ENCODE data around the gene ARMC3.

The ARMC3 gene

GRCh38 chr10:23013581-23014335 is 85.9 kb downstream of the ARMC3 start:
- Histone ChIP-seq H3K4me3 (ENCODE audit: low read depth, low read length) (no peak overlapping the region), H3K27ac (no peak overlapping the region), H3K27me3 (replicated peaks) (peaks cover 2% of the 10 kb centered on the region), H3K36me3 (replicated peaks) (no peaks in the 10 kb centered on the region)
- DNase-seq, result no peak
- in situ Hi-C loops (cut with HindIII; ENCODE audit: low pct_ligation_motif_present, low sequenced_read_pairs), result no loop called here
- TF ChIP-seq, protein P1, sequence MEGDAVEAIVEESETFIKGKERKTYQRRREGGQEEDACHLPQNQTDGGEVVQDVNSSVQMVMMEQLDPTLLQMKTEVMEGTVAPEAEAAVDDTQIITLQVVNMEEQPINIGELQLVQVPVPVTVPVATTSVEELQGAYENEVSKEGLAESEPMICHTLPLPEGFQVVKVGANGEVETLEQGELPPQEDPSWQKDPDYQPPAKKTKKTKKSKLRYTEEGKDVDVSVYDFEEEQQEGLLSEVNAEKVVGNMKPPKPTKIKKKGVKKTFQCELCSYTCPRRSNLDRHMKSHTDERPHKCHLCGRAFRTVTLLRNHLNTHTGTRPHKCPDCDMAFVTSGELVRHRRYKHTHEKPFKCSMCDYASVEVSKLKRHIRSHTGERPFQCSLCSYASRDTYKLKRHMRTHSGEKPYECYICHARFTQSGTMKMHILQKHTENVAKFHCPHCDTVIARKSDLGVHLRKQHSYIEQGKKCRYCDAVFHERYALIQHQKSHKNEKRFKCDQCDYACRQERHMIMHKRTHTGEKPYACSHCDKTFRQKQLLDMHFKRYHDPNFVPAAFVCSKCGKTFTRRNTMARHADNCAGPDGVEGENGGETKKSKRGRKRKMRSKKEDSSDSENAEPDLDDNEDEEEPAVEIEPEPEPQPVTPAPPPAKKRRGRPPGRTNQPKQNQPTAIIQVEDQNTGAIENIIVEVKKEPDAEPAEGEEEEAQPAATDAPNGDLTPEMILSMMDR (IDR thresholded peaks at IDR 0.05; ENCODE audit: low read depth, low read length, missing control alignments), result no peak

DNA sequence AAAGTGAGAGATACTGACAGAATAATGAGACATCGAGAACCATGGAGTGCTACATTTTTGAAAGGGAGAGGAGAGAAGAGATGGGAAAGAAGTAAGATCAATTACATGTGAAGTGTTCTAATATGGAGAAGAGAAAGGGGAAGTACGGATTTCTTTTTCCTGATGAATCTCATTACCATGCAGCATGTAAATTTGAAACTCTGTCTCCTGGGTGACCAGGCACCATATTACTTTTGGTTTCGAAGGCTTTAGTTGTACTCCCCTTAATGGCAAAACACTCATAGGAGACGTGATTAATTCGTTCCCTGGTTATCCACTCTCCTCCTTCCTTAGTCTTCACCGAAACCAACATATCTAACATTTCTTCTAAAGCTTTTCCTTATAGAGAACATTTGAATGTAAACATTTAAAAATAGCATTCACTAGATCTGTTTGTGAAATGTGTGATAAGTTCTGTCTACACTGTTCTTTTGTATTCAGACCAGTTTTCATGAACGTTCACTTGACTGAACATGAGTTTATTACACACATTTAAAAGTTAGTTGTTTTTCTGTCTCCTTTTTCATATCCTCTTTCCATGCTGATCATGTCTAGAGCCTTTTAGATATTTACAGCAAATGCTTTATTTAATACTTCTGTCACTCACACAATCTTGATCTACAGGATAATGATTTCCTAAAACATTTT is 87.3 kb downstream of the ARMC3 start:
- Histone ChIP-seq H3K27ac (no peak overlapping the region), H3K4me3 (ENCODE audit: low read depth, low read length) (no peak overlapping the region), H3K36me3 (replicated peaks) (no peaks in the 10 kb centered on the region), H3K27me3 (replicated peaks) (peaks cover 2% of the 10 kb centered on the region)
- DNase-seq, result no peak
- in situ Hi-C loops (cut with HindIII; ENCODE audit: low pct_ligation_motif_present, low sequenced_read_pairs), result no loop called here
- TF ChIP-seq, protein P1 (IDR thresholded peaks at IDR 0.05; ENCODE audit: low read depth, low read length, missing control alignments), result no peak

DNA sequence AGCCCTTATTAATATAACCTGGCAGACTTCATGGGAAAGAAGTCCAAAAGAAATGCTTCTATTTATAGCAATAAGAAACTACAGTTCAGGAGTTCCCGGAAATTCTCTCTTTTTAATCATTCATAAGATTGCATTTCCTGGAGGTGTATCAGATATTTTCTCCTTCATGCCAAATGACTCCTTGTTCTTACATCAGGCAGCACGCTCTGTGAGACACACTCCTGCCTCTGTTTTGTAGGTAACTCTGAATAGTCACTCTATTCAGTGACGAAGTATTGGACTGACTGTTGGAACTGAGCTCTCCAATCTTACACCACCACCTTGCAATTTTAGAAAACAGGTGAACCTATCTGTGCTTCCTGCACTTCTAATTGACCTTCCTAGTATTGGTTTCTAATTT is 88.8 kb downstream of the ARMC3 start:
- Histone ChIP-seq H3K27me3 (replicated peaks) (peaks cover 2% of the 10 kb centered on the region), H3K4me3 (ENCODE audit: low read depth, low read length) (no peak overlapping the region), H3K27ac (no peak overlapping the region), H3K36me3 (replicated peaks) (no peaks in the 10 kb centered on the region)
- in situ Hi-C loops (cut with HindIII; ENCODE audit: low pct_ligation_motif_present, low sequenced_read_pairs), result no loop called here
- no peak for DNase-seq
- TF ChIP-seq, protein P1 (IDR thresholded peaks at IDR 0.05; ENCODE audit: low read depth, low read length, missing control alignments), result no peak

DNA sequence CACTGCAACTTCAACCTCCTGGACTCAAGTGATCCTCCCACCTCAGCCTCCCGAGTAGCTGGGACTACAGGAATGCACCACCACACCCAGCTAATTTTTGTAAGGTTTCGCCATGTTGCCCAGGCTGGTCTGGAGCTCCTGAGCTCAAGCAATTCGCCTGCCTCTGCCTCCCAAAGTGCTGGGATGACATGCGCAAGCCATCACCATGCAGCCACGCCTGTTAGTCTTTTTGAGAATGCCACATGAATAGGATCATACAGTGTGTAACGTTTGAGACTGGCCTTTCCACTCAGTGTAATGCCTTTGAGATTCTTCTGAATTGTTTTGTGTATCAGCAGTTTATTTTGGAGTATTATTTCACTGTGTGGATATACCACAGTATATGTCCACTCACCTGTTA is 91.8 kb downstream of the ARMC3 start:
- in situ Hi-C loops (cut with HindIII; ENCODE audit: low pct_ligation_motif_present, low sequenced_read_pairs), result no loop called here
- H3K4me3 ChIP-seq (ENCODE audit: low read depth, low read length), result no peak overlapping the region
- peaks cover 2% of the 10 kb centered on the region for H3K27me3 ChIP-seq (replicated peaks)
- H3K36me3 ChIP-seq (replicated peaks), result no peaks in the 10 kb centered on the region
- DNase-seq, result no peak
- TF ChIP-seq, protein P1 (IDR thresholded peaks at IDR 0.05; ENCODE audit: low read depth, low read length, missing control alignments), result no peak
- no peak overlapping the region for H3K27ac ChIP-seq

GRCh38 chr10:23021430-23021829 is 93.6 kb downstream of the ARMC3 start:
- no peaks in the 10 kb centered on the region for H3K36me3 ChIP-seq (replicated peaks)
- no peak for DNase-seq
- in situ Hi-C loops (cut with HindIII; ENCODE audit: low pct_ligation_motif_present, low sequenced_read_pairs), result no loop called here
- H3K4me3 ChIP-seq (ENCODE audit: low read depth, low read length), result no peak overlapping the region
- TF ChIP-seq, protein P1 (IDR thresholded peaks at IDR 0.05; ENCODE audit: low read depth, low read length, missing control alignments), result no peak
- H3K27me3 ChIP-seq (replicated peaks), result peaks cover 2% of the 10 kb centered on the region
- H3K27ac ChIP-seq, result no peak overlapping the region

All from brain microvascular endothelial cell (primary cell).